ENCODE measurements around the gene SPDYE17. TPM values are rescaled to one million over a fixed set of nuclear protein-coding genes. Genes with fewer than 3 reads are reported as not detected.

SPDYE17 gene
- total RNA-seq, 1 experiment from 2014 or later: not detected

Other genes with a start within 250 kb of the SPDYE17 start
- not detected in 3 replicates for gene SPDYE18, start 30.2 kb upstream of the SPDYE17 start, total RNA-seq (2021)
- 0.94 to 1.3 TPM (median 1.1 TPM) in 3 replicates for gene CCDC146, start 90.3 kb upstream of the SPDYE17 start, total RNA-seq (2021)
- gene FGL2, start 167.5 kb upstream of the SPDYE17 start, total RNA-seq (2021): 0.05 TPM in 1 of 3 replicates, not detected in the others

Measured in WTC11 (cell line).